GM19467 (cell line): ENCODE results near the gene LENG1.
"Not testable (repeated sequence)": the region's sequence is repeated elsewhere in the genome, so short reads cannot be mapped to it uniquely, and the experiment has no call there.

ENCODE experiments used
- ATAC-seq: cut with Tn5 transposase; IDR thresholded peaks from one replicate; pipeline ENCODE4 v1.9.1; 2021; ENCODE audit warnings: mild to moderate bottlenecking, moderate library complexity; ENCODE audit not compliant: unreplicated experiment

Gene LENG1

DNA sequence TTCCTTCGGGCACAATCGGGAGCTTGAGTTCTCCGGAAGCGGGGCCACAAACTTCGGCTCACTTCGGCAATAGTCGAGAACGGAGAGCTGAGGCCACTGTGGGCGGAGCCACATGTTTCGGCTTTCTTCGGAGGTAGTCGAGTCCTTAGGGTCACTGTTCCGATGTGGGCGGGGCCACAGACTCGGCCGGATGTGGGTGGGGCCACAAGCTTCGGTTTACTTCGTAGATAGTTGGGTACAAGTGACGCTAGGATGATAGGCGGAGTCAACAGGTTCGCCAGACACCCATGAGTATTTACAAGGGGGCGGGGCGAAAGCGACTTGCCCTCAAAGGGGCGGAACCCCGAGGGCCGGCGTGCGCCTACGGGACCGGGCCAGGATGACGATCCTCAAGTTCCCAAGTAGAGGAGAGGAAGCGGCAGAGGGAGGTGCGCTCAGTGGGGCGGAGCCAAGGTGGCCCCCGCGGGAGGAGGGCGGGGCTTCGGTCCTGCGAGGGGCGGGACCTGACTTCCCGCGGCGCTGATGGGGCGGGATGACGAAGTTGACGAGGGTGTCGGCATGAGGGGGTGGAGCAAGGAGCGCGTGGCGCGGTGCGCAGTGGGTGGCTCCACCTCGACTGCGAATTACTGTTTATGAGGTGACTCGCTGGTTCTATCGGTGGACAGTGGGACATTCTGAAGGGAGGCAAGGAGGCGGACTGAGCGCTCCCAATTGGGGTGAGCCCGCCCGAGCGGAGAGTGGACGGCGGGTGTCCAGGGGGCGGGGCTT, 30.4 kb upstream of the LENG1 start:
- ATAC-seq = peak; percentile 43

DNA sequence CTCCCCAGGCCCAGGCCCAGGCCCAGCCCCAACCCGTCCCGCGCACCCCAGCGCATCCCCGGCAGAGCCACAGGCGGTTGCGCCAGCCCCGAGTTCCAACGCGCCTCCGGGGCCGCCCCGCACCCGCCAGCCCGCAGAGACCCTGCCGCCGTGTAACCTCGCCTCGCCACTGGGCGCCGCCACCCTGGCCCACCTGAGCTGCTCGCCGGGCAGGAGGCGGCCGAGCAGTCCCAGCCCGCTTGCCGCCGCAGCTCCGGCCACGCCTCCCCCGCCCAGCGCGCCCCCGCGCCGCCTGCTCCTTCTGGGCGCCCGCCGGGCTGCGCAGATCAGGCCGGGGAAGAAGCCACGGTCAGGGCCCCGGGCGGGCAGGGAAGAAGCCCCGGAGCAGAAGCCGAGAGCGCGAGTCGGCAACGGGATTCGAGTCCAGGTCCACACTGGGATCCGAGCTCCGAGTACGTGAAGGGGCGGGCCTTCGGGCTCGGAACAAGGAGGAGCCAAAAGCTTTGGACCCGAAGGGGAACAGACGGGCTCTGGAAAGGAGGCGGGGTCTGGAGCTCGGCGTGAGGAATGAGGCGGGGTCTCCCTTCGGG, 29.7 kb upstream of the LENG1 start, which contains the start of gene MBOAT7:
Gene MBOAT7, minus strand, starts transcription at position 436 of the 590 bp plus-strand sequence. CDS start 1,072 bp downstream, outside the sequence.
- peak; percentile 17 for ATAC-seq

DNA sequence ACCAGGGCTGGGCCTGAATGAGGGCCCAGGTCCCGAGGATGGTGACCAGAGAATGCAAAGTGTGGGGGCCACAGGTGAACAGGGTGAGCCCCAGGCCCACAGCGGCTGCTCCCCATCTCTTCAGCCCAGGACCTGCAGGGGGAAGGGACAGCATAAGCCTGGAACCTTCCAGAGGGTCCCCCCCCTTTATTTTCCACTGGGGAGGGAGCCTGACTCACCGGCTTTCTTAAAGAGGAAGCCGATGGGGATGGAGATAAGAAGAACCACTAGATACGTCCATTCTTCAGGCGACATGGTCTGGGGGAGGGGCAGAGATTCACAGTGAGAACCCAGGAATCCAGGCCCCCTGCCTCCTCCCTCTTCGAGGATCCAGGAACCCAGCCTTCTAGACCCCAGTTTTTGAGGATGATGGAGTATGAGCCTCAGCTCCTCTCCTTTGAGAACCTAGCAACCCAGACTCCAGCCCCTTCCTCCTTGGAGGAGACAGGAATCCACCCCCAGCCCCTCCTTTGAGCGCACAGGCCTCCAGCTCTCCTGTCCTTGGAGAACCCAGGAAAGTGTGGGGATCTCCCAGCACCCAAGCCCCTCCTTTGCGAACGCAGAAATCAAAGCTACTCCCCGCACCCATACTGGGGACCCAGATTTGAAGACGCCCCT, 28.8 kb upstream of the LENG1 start:
- ATAC-seq = no peak

DNA sequence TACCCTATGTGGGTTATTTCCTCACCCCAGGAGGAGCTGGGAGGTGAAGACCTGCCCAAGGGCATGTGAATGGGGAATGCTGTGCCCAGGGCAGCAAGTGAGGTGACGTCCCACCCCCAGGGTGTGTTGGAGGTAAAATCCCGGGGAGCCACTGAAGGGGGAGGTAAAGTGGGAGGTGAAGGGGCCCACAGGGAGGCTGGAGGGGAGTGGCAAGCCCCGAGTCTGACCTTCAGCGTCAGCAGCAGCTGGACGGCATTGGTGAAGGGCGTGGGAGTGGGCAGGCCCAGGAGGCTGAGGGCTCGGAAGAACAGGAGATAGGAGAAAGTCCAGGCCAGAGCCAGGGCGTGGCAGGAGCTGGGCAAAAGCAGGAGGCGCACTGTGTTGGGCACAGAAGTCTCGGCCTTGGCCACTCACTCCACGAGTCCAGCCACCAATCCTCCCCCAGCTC, 27.4 kb upstream of the LENG1 start:
- ATAC-seq = no peak

GRCh38 chr19:54186351-54186750, 26.8 kb upstream of the LENG1 start:
- ATAC-seq = no peak

GRCh38 chr19:54183431-54183830, 23.9 kb upstream of the LENG1 start:
- ATAC-seq = no peak

- not testable (repeated sequence) for ATAC-seq
These were observed 22.4 kb upstream of the LENG1 start for GRCh38 chr19:54181894-54182293.

DNA sequence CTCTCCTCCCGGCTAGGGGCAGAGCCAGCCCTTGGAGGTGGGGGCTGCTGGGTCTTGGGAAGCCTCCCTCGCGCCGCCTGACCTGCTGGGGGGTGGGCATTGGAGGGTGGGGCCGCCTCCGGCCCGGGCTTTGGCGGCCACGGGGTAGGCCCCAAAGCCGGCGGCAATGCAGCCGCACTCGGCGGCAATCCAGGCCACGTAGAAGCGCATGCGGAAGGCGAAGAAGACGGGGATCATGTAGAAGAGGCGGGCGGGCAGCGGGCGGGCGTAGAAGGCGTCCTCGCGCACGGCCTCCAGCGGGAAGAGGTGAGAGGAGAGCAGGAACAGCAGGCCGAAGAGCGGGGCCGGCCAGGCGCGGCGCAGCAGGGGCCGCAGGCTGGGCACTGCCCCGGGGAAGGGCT, 21.2 kb upstream of the LENG1 start:
- no peak for ATAC-seq

- ATAC-seq = no peak
These were observed 20.5 kb upstream of the LENG1 start for GRCh38 chr19:54179921-54180461.

GRCh38 chr19:54179262-54179852, 19.8 kb upstream of the LENG1 start:
- no peak for ATAC-seq

- no peak for ATAC-seq
These were observed 19.2 kb upstream of the LENG1 start for GRCh38 chr19:54178581-54179261.

- ATAC-seq = no peak
These were observed 14.7 kb upstream of the LENG1 start for GRCh38 chr19:54173951-54174834.

DNA sequence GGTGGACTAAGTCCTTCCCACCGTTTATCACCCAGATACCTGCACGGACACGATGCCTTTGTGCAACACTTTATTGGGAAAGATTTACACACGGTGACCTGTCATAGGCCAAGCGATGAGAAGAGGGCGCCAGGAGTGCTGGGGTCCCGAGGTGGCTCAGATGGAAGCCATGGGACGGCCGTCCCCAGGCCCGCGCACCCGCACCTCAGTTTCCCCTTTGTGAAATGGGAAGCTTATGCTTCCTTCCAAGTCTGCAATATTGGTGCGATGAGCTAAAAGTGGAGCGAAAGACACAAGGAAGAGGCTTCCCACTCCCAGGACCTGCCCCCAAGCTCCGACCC, 13.8 kb upstream of the LENG1 start:
- ATAC-seq = no peak

DNA sequence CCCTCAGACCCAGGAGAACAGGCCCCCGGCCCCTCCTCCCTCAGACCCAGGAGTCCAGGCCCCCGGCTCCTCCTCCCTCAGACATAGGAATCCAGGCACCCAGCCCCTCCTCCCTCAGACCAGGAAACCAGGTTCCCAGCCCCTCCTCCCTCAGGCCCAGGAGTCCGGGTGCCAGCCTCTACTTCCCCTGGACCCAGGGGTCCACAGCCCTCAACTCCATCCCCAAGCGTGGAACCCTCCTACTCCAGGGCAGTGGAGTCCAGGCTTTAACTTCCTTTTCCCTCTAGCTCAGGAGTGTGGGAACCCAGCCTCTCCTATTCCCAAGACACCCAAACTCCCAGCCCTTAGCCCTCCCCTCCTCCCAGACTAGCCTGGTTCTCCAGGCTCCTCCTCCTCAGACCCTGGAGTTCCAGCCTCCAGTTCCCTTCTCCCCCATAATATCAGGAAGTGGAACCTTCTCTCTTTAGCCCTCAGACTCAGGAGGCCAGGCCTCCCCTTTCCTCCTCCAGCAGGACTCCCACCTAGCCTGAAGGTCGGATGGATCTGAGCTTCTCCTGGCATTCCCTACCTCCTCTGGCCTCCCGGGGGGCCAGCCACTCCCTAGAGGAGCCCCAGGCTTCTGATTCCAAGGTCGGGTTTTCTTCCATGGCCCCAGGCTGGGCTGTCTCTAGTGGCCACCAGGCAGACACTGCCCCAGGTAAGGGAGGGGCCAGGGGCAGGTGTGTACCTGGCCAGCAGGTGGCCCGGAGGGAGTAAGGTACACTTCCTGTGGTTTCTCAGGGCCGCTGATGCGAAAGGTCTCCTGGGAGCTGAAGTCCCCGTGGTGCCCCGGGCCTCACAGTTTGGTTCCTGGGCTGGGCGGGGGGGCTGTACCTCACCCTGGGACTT, 13.2 kb upstream of the LENG1 start, which contains the start of gene TMC4:
Gene TMC4, minus strand, starts transcription at position 690 of the 888 bp plus-strand sequence. Its CDS starts 43 bp downstream, at position 647.
- ATAC-seq = no peak

GRCh38 chr19:54171736-54172431, 12.4 kb upstream of the LENG1 start:
- not testable (repeated sequence) for ATAC-seq

GRCh38 chr19:54169149-54169740, 9.7 kb upstream of the LENG1 start:
- ATAC-seq = no peak

DNA sequence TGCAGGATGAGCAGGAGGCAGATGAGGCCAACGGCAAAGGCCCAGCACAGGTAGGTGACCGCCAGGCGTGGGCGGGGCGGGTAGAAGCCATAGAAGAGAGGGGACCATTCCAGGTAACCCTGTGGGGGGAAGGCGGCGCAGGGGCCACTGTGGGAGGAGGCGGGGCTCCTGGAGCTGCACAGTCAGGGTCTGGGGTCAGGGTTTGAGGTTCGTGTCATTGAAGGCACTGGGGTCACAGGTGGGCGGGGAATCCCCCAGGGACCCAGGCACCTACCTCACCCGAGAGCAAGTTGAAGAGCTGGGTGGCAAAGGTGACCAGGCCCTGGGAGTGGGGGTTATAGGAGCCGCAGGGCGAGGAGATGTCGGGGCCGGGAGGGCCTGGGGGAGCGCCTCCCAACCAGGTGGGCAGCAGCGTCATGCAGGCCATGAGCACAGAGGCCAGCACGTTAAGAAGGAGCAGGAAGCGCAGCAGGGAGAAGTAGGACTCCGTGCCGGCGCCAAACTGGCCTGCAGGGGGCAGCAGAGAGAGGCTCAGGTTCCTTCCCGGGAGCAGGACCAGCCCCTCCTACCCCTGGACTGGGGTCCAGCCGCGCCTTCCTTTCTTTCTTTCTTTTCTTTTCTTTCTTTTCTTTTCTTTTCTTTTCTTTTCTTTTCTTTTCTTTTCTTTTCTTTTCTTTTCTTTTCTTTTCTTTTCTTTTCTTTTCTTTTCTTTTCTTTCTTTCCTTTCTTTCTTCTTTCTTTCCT, 8.8 kb upstream of the LENG1 start:
- no peak for ATAC-seq
